ENCODE results near the gene HLA-B. TPM values are rescaled to one million over a fixed set of nuclear protein-coding genes. Genes with fewer than 3 reads are reported as not detected.

HLA-B gene
- total and polyA plus RNA-seq, 5 donors from 2014 or later: 4,778 to 8,618 (median 7,917) TPM

GRCh38 chr6:31339210-31339609 is 17.8 kb downstream of the HLA-B start:
- peaks cover 15% of the 10 kb centered on the region for H3K27me3 Mint-ChIP-seq
- H3K27ac Mint-ChIP-seq: peak overlapping the region in 1 of 3 donors; percentile 69
- no peak overlapping the region for H3K4me3 Mint-ChIP-seq
- Histone ChIP-seq H3K4me3 (ENCODE audit: low read depth, low read length) (no peak overlapping the region), H3K9me3 (ENCODE audit: control insufficient read depth in 2 of 2, low read length in 2 of 2) (peaks cover 28 to 32% of the 10 kb centered on the region in 2 experiments), H3K36me3 (ENCODE audit: control insufficient read depth, insufficient read depth, low read length) (no peaks in the 10 kb centered on the region), H3K4me1 (ENCODE audit: control insufficient read depth, insufficient read depth, low read length, poor library complexity, severe bottlenecking) (no peaks in the 10 kb centered on the region), H3K27ac (ENCODE audit: insufficient read depth, low read length, poor library complexity, severe bottlenecking) (no peak overlapping the region), H3K27me3 (ENCODE audit: control insufficient read depth, insufficient read depth, low read length) (no peaks in the 10 kb centered on the region)
- peaks cover 4 to 52% (median 29%) of the 10 kb centered on the region in 7 donors for H3K9me3 Mint-ChIP-seq
- ATAC-seq (ENCODE audit: low read depth in 2 of 2): no peak
- peaks cover 0 to 5% (median 0%) of the 10 kb centered on the region in 4 donors for H3K4me1 Mint-ChIP-seq
- no peak for DNase-seq
- H3K36me3 Mint-ChIP-seq: peaks cover 10% of the 10 kb centered on the region

- Mint-ChIP-seq H3K27me3 (peaks cover 15% of the 10 kb centered on the region), H3K4me1 (peaks cover 12 to 15% (median 13%) of the 10 kb centered on the region in 4 donors), H3K36me3 (peaks cover 10% of the 10 kb centered on the region), H3K27ac (no peak overlapping the region), H3K4me3 (peak overlapping the region in 1 of 4 donors; percentile 21), H3K9me3 (peaks cover 4 to 52% (median 29%) of the 10 kb centered on the region in 7 donors)
- Histone ChIP-seq H3K27ac (ENCODE audit: insufficient read depth, low read length, poor library complexity, severe bottlenecking) (no peak overlapping the region), H3K4me1 (ENCODE audit: control insufficient read depth, insufficient read depth, low read length, poor library complexity, severe bottlenecking) (peaks cover 12% of the 10 kb centered on the region), H3K9me3 (ENCODE audit: control insufficient read depth in 2 of 2, low read length in 2 of 2) (peaks cover 28 to 32% of the 10 kb centered on the region in 2 experiments), H3K4me3 (ENCODE audit: low read depth, low read length) (no peak overlapping the region), H3K27me3 (ENCODE audit: control insufficient read depth, insufficient read depth, low read length) (no peaks in the 10 kb centered on the region), H3K36me3 (ENCODE audit: control insufficient read depth, insufficient read depth, low read length) (no peaks in the 10 kb centered on the region)
- DNase-seq: peak in 1 of 3 donors; percentile 12
- ATAC-seq (ENCODE audit: low read depth in 2 of 2): no peak
Measured at GRCh38 chr6:31336896-31337496, 20.0 kb downstream of the HLA-B start.

- Mint-ChIP-seq H3K36me3 (no peaks in the 10 kb centered on the region), H3K4me1 (peaks cover 7 to 18% (median 14%) of the 10 kb centered on the region in 4 donors)
- DNase-seq: peak in 2 of 3 donors; percentile 79
Measured at GRCh38 chr6:31332637-31333602, 24.1 kb downstream of the HLA-B start.

GRCh38 chr6:31328355-31328960 is 28.5 kb downstream of the HLA-B start:
- H3K36me3 Mint-ChIP-seq: no peaks in the 10 kb centered on the region
- no peak for DNase-seq
- peaks cover 0 to 27% (median 6%) of the 10 kb centered on the region in 7 donors for H3K9me3 Mint-ChIP-seq
- Histone ChIP-seq H3K4me3 (ENCODE audit: low read depth, low read length) (no peak overlapping the region), H3K9me3 (ENCODE audit: control insufficient read depth in 2 of 2, low read length in 2 of 2) (peaks cover 7 to 9% of the 10 kb centered on the region in 2 experiments), H3K36me3 (ENCODE audit: control insufficient read depth, insufficient read depth, low read length) (no peaks in the 10 kb centered on the region), H3K4me1 (ENCODE audit: control insufficient read depth, insufficient read depth, low read length, poor library complexity, severe bottlenecking) (peaks cover 12% of the 10 kb centered on the region), H3K27me3 (ENCODE audit: control insufficient read depth, insufficient read depth, low read length) (no peaks in the 10 kb centered on the region), H3K27ac (ENCODE audit: insufficient read depth, low read length, poor library complexity, severe bottlenecking) (no peak overlapping the region)
- peaks cover 11% of the 10 kb centered on the region for H3K27me3 Mint-ChIP-seq
- peaks cover 7 to 20% (median 16%) of the 10 kb centered on the region in 4 donors for H3K4me1 Mint-ChIP-seq
- no peak overlapping the region for H3K4me3 Mint-ChIP-seq
- H3K27ac Mint-ChIP-seq: no peak overlapping the region
- ATAC-seq (ENCODE audit: low read depth in 2 of 2): no peak

More at GRCh38 chr6:31332637-31333602, 24.1 kb downstream of the HLA-B start:
- H3K4me3 Mint-ChIP-seq: peak overlapping the region in 2 of 4 donors; percentile 19 to 23
- peaks cover 0 to 43% (median 14%) of the 10 kb centered on the region in 7 donors for H3K9me3 Mint-ChIP-seq
- peak overlapping the region; percentile 20 to 77 (median 64) for H3K27ac Mint-ChIP-seq
- Histone ChIP-seq H3K4me3 (ENCODE audit: low read depth, low read length) (peak overlapping the region; percentile 41), H3K36me3 (ENCODE audit: control insufficient read depth, insufficient read depth, low read length) (no peaks in the 10 kb centered on the region), H3K27ac (ENCODE audit: insufficient read depth, low read length, poor library complexity, severe bottlenecking) (peak overlapping the region; percentile 53), H3K4me1 (ENCODE audit: control insufficient read depth, insufficient read depth, low read length, poor library complexity, severe bottlenecking) (peaks cover 12% of the 10 kb centered on the region), H3K27me3 (ENCODE audit: control insufficient read depth, insufficient read depth, low read length) (no peaks in the 10 kb centered on the region), H3K9me3 (ENCODE audit: control insufficient read depth in 2 of 2, low read length in 2 of 2) (peaks cover 26 to 30% of the 10 kb centered on the region in 2 experiments)
- H3K27me3 Mint-ChIP-seq: peaks cover 7% of the 10 kb centered on the region
- peak; percentile 94 to 99 for ATAC-seq (ENCODE audit: low read depth in 2 of 2)

GRCh38 chr6:31321820-31322219 is 35.2 kb downstream of the HLA-B start:
- Mint-ChIP-seq H3K27me3 (peaks cover 67% of the 10 kb centered on the region), H3K9me3 (peaks cover 0 to 6% (median under 1%) of the 10 kb centered on the region in 7 donors), H3K4me1 (peaks cover 0 to 5% (median 2%) of the 10 kb centered on the region in 4 donors), H3K27ac (no peak overlapping the region), H3K4me3 (no peak overlapping the region), H3K36me3 (no peaks in the 10 kb centered on the region)
- DNase-seq (no peak), ATAC-seq (ENCODE audit: low read depth in 2 of 2) (no peak)
- H3K27ac ChIP-seq (ENCODE audit: insufficient read depth, low read length, poor library complexity, severe bottlenecking): no peak overlapping the region
- H3K9me3 ChIP-seq (ENCODE audit: control insufficient read depth in 2 of 2, low read length in 2 of 2): no peaks in the 10 kb centered on the region
- H3K4me3 ChIP-seq (ENCODE audit: low read depth, low read length): no peak overlapping the region
- H3K36me3 ChIP-seq (ENCODE audit: control insufficient read depth, insufficient read depth, low read length): no peaks in the 10 kb centered on the region
- no peaks in the 10 kb centered on the region for H3K4me1 ChIP-seq (ENCODE audit: control insufficient read depth, insufficient read depth, low read length, poor library complexity, severe bottlenecking)
- H3K27me3 ChIP-seq (ENCODE audit: control insufficient read depth, insufficient read depth, low read length): no peaks in the 10 kb centered on the region

- peaks cover 0 to 5% (median under 1%) of the 10 kb centered on the region in 4 donors for H3K4me1 Mint-ChIP-seq
- H3K27ac Mint-ChIP-seq: no peak overlapping the region
- no peak for DNase-seq
- H3K36me3 Mint-ChIP-seq: no peaks in the 10 kb centered on the region
- peaks cover 70% of the 10 kb centered on the region for H3K27me3 Mint-ChIP-seq
- peaks cover 0 to 6% (median 0%) of the 10 kb centered on the region in 7 donors for H3K9me3 Mint-ChIP-seq
- Histone ChIP-seq H3K27me3 (ENCODE audit: control insufficient read depth, insufficient read depth, low read length) (no peaks in the 10 kb centered on the region), H3K4me1 (ENCODE audit: control insufficient read depth, insufficient read depth, low read length, poor library complexity, severe bottlenecking) (no peaks in the 10 kb centered on the region), H3K9me3 (ENCODE audit: control insufficient read depth in 2 of 2, low read length in 2 of 2) (no peaks in the 10 kb centered on the region), H3K4me3 (ENCODE audit: low read depth, low read length) (no peak overlapping the region), H3K36me3 (ENCODE audit: control insufficient read depth, insufficient read depth, low read length) (no peaks in the 10 kb centered on the region), H3K27ac (ENCODE audit: insufficient read depth, low read length, poor library complexity, severe bottlenecking) (no peak overlapping the region)
- ATAC-seq (ENCODE audit: low read depth in 2 of 2): no peak
- H3K4me3 Mint-ChIP-seq: no peak overlapping the region
Measured at GRCh38 chr6:31321005-31321707, 35.8 kb downstream of the HLA-B start.

GRCh38 chr6:31317036-31317435 is 39.9 kb downstream of the HLA-B start:
- Histone ChIP-seq H3K4me3 (ENCODE audit: low read depth, low read length) (no peak overlapping the region), H3K9me3 (ENCODE audit: control insufficient read depth in 2 of 2, low read length in 2 of 2) (no peaks in the 10 kb centered on the region), H3K27me3 (ENCODE audit: control insufficient read depth, insufficient read depth, low read length) (peaks cover 10% of the 10 kb centered on the region), H3K4me1 (ENCODE audit: control insufficient read depth, insufficient read depth, low read length, poor library complexity, severe bottlenecking) (no peaks in the 10 kb centered on the region), H3K27ac (ENCODE audit: insufficient read depth, low read length, poor library complexity, severe bottlenecking) (no peak overlapping the region), H3K36me3 (ENCODE audit: control insufficient read depth, insufficient read depth, low read length) (no peaks in the 10 kb centered on the region)
- H3K4me3 Mint-ChIP-seq: no peak overlapping the region
- ATAC-seq (ENCODE audit: low read depth in 2 of 2) (no peak), DNase-seq (no peak)
- H3K9me3 Mint-ChIP-seq: no peaks in the 10 kb centered on the region
- H3K27ac Mint-ChIP-seq: no peak overlapping the region
- peaks cover 78% of the 10 kb centered on the region for H3K27me3 Mint-ChIP-seq
- no peaks in the 10 kb centered on the region for H3K36me3 Mint-ChIP-seq
- peaks cover 0 to 2% (median under 1%) of the 10 kb centered on the region in 4 donors for H3K4me1 Mint-ChIP-seq
